HL-60 (cell line): ENCODE results near the gene TUBA3D.
"Not testable (repeated sequence)": the region's sequence is repeated elsewhere in the genome, so short reads cannot be mapped to it uniquely, and the experiment has no call there.

Source experiments
- DNase-seq, 2 experiments: peaks; one replicate each; pipeline ENCODE4 v3.0.0-alpha.2; 2010 to 2020; ENCODE audit warnings: low read depth in 1 of 2, low spot score in 1 of 2
- H3K27ac ChIP-seq: fragments of 250-450 bp; sonication (Bioruptor Pico); replicated peaks from 2 replicates; pipeline ENCODE4 v1.5.1; 2020; ENCODE audit warnings: mild to moderate bottlenecking, moderate library complexity
- H3K27me3 ChIP-seq: fragments of 250-450 bp; sonication (Bioruptor Pico); 2 replicates; pipeline ENCODE4 v1.5.1; 2021; ENCODE audit warnings: mild to moderate bottlenecking, moderate library complexity; ENCODE audit not compliant: insufficient read depth, poor library complexity, severe bottlenecking
- H3K4me3 ChIP-seq: replicated peaks from 2 replicates; pipeline ENCODE4 v1.5.1; 2011; ENCODE audit warnings: mild to moderate bottlenecking, control low read depth, low read length; ENCODE audit not compliant: insufficient read depth
- CTCF ChIP-seq: IDR thresholded peaks from one replicate; pipeline ENCODE4 v1.5.1; 2011; ENCODE audit warnings: low read length, control low read depth, inconsistent platforms; ENCODE audit not compliant: insufficient read depth
- GABPA ChIP-seq: IDR thresholded peaks from 2 replicates; pipeline ENCODE4 v1.6.1; 2012; ENCODE audit warnings: low read depth
- POLR2AphosphoS5 ChIP-seq: IDR thresholded peaks from 2 replicates; pipeline ENCODE4 v1.6.1; 2012; ENCODE audit warnings: low read depth
- REST ChIP-seq: IDR thresholded peaks from 2 replicates; pipeline ENCODE4 v1.6.1; 2012; ENCODE audit warnings: low read depth; ENCODE audit not compliant: insufficient replicate concordance
- SPI1 ChIP-seq: IDR thresholded peaks from 2 replicates; pipeline ENCODE4 v1.6.1; 2012; ENCODE audit warnings: low read depth, mild to moderate bottlenecking, borderline replicate concordance

TUBA3D gene

GRCh38 chr2:131517106-131517831 lies 41.4 kb downstream of the TUBA3D start:
- no peak for DNase-seq
- Histone ChIP-seq H3K4me3 (no peak overlapping the region), H3K27ac (no peak overlapping the region), H3K27me3 (no peaks in the 10 kb centered on the region)
- TF ChIP-seq REST: no peak
- TF ChIP-seq GABPA: no peak
- TF ChIP-seq SPI1: no peak
- no peak for TF ChIP-seq POLR2AphosphoS5
- TF ChIP-seq CTCF: no peak

GRCh38 chr2:131517856-131518255 lies 41.9 kb downstream of the TUBA3D start:
- H3K4me3 ChIP-seq, H3K27ac ChIP-seq, H3K27me3 ChIP-seq, DNase-seq: not testable (repeated sequence)

GRCh38 chr2:131518531-131518930 lies 42.6 kb downstream of the TUBA3D start:
- not testable (repeated sequence) for DNase-seq, H3K27ac ChIP-seq, H3K4me3 ChIP-seq, H3K27me3 ChIP-seq

GRCh38 chr2:131519466-131519865 lies 43.5 kb downstream of the TUBA3D start:
- TF ChIP-seq CTCF: no peak
- no peak for TF ChIP-seq POLR2AphosphoS5
- TF ChIP-seq SPI1: no peak
- no peak for TF ChIP-seq REST
- TF ChIP-seq GABPA: no peak
- Histone ChIP-seq H3K4me3 (no peak overlapping the region), H3K27me3 (no peaks in the 10 kb centered on the region), H3K27ac (no peak overlapping the region)
- DNase-seq: no peak

GRCh38 chr2:131519871-131520470 lies 44.1 kb downstream of the TUBA3D start:
- H3K4me3 ChIP-seq, H3K27ac ChIP-seq, DNase-seq, H3K27me3 ChIP-seq: not testable (repeated sequence)
